GM21723 (cell line): ENCODE measurements around the gene ZNF248.

Experiments used
- ATAC-seq: cut with Tn5 transposase; IDR thresholded peaks from one replicate; pipeline ENCODE4 v1.9.1; 2021; ENCODE audit warnings: mild to moderate bottlenecking, moderate library complexity; ENCODE audit not compliant: unreplicated experiment

ZNF248 gene

DNA sequence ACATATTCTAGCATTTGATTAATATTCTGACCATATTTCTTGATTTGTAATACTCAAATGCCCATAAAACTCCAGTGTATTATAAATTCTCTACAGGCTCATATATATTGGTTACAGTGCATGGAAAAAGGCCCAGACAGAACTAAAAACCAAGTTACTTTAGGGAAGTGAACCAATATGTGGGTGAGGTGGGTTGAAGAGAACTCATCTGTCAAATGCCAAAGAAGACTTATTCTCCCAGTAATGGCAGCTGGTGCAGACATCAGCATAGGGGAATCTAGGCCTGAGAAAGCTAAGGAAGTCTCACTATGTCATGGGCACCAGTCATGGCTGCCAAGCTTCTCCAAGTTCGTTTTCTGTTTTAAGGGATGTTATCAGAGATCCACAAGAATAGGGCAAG is 30.6 kb downstream of the ZNF248 start:
- no peak for ATAC-seq

DNA sequence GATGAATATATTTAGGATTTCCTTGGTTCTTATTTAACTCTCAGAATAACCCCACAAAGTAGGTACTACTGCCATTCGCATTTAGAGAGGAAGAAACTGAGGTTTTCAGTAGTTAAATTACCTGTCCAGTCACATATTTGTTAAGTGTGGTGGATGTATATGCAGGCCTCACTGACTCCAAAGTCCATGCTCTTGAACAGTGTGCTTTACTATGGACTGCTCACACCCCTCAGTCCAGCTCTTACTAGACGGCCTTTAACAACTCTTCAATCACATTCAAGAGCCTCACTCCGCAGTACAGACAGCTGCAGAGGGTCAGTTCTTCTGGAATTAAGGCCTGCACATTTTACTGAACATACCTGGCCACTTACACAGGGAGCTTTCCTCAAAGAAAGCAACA is 36.2 kb downstream of the ZNF248 start:
- no peak for ATAC-seq

DNA sequence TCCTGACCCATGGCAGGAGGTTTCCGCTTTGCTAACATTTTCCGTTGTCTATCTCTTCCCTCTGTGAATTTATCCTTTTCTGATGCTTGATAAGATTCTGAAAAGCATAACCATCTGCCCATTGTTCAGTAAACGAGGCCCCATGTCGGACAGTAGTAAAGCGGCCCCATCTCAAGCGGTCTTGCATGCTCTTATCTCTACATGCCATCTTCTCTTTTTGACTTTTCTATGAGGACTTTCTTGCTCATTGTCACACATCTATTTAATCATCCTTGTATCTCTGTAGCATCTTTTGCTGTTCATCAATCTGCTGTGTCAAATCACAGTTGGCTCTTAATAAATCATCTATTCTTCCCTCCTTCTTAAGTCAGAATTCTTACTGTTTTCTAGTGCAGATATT is 37.6 kb downstream of the ZNF248 start:
- no peak for ATAC-seq

DNA sequence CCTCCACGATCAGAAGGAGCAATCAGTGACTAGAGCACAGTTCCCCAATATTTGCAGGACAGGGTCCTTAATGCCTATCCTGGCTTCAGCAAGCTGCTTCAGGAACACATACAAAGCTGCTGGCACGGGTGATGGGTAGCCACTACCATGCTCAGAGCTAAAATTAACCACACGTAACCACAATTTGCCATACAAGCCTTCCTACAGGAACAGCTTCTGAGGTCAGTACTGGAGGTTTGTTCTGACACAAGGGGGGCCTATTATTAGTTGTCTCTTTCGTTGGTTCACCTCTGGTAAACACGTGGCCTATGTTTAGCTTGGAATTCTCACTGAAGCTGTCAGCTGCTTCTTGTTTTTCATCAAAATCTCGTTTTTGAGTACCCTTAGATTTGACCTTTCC is 41.1 kb downstream of the ZNF248 start:
- ATAC-seq, result no peak

DNA sequence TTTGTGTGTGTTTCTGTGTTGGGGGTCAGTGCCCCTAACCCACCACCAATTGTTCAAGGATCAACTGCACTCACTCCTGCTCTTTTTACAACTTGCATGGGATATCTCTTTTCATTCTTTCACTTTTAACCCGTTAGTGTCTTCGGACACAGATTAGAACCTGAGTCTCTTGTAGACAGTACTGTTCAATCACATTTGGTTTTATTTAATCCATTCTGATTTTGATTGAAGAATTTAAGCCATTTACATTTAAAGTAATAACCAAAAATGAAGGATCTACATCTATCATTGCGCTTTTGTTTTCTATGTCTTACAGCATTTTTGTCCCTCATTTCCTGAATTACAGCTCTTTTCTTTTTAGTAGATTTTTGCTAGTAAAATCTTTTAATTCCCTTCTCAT is 43.6 kb downstream of the ZNF248 start:
- no peak for ATAC-seq

DNA sequence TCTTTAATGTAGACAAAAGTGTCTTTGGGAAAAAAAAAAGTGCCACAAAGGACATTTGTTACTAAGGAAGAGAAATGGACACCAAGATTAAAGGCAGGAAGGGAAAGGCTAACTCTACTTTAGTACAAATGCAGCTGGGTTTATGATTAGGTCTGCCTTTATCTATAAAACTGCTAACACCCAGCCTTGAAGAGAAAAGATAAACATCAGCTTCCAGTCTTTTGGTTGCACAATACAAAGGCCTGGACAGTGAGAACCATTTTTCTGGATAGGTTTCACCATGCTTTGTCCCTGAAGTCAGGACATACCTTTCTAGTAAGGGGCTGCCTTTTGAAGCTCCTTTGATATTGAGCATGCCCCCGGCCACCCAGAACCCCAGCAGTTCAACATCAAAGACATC is 45.1 kb downstream of the ZNF248 start:
- ATAC-seq, result no peak

DNA sequence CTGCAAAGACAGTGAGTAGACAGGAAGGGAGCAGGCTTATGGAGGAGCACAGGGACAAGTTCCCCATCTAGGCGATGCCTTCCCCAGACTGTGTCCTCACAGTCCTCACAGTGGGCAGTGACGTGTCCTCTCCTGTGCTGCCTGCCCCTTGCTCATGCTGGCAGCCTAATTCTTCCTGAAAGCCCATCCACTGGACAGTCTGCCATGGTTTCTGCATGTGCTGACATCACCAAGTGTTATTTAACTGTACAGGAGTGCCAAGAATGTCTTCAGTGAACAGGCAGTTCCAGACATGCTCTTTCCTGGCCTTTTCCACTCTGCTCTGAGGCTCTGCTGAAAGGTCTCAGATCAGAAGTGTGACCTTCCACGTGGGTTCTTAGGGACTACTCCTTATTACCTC is 54.1 kb downstream of the ZNF248 start:
- ATAC-seq, result no peak

DNA sequence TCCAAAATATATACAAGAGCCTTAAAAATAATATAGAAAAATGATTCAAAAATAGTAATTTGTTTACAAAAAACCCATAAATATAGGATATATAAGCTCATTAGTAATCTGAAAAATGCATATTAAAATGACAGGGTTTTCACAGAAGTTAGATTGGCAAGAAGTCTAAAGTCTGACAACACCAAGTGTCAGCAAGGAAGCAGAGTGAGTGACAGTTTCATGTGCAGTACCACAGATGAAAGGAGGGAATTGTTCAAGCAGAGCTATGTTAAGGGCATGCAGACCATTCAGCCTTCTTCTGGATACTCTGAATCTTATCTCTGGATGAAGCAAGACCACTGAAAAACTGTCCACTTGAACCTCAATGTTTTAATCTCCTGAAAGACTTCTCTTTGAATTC is 55.9 kb downstream of the ZNF248 start:
- no peak for ATAC-seq

DNA sequence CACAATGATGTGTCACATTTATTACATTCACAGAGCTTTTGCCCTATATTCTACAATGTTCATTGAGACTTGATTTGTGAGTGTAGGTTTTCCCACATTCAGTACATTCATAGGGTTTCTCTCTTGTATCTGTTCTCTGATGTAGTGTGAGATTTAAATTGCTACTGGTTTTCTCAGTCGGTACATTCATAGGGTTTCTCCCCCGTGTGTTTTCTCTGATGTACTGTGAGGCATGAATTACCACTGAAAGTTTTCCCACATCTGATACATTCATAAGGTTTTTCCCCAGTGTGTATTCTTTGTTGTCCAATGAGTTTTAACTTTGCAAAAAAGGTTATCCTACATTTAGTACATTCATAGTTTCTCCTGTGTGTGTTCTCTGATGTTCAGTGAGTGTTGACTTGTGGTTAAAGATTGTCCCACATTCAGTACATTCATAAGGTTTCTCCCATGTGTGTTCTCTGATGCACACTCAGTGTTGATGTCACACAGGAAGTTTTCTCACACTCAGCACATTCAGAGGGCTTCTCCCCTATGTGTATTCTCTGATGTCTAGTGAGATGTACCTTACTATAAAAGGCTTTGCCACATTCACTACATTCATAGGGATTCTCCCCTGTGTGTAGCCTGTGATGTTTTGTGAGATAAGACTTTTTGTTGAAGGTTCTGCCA is 63.0 kb downstream of the ZNF248 start:
- no peak for ATAC-seq

DNA sequence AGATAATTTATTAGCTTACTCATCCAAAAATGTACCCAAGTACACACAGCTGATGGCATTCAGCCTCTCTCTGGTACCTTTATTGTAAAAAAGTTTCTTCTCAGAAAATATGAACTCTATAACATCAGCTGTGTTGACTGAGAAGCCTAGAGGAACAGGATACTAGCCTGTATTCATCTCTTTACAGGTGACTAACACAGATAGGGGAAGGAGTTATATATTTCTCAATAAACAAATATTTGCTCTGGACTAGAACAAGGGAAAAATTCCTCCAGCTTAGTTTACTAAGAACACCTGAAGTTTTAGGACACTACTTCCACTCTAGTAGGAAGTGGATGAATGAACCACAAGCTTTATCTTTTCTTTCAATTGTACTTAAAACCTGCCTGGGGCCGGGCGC is 67.8 kb downstream of the ZNF248 start:
- ATAC-seq, result no peak

DNA sequence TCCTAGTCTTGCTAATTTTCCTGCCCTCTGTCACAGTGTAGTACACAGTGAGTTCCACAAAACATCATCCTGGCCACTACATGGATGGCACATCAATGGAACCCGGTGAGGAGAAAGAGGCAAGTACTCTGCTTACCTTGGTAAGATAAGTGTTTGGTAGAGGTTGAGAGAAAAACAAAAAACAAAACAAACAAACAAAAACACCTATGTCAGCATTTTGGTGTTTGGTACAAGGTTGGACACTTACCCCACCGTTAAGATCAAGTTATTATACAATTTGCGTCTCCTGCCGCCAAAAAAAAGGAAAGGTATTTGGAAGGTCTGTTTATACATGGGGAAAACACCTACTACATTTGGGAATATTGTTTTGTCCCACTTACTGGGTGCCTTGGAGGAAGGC is 72.7 kb downstream of the ZNF248 start:
- ATAC-seq, result no peak

DNA sequence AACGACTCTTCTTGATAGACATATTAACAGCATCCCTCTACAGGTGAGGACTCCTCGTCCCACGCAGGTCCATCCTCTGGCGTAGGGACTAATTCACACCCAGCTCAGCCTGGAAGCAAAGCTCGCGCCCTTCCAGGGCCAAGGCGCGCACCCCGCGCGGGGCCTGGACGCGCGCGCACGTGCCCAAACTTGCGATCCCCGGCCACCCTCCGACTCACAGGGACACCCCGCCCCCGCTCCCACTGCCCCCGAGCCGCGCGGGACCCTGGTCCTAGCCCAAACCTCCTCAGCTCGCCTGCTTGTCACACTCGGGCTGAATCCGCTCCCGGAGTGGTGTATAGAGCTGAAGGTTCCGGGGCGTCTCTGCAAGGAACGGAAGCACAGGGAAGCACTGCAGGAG is 76.9 kb downstream of the ZNF248 start:
- ATAC-seq, result no peak

DNA sequence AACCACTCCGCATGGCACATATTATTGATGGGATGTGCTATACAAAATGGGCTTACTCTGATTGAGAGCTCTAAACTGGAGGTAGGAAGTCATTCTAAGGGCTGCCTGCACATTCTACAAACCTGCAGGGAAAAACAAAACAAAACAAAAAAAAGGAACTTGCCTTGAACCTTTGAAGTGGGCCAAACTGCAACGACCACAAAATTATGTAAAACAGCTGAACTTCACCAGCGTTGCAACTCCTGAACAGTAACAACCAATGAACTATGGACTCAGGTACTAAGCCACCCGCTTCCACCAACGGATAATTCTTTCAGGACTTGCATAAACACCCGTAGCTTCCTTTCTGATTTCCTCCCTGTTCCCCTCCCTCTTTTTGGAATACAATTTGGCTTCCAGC is 80.4 kb downstream of the ZNF248 start:
- no peak for ATAC-seq

DNA sequence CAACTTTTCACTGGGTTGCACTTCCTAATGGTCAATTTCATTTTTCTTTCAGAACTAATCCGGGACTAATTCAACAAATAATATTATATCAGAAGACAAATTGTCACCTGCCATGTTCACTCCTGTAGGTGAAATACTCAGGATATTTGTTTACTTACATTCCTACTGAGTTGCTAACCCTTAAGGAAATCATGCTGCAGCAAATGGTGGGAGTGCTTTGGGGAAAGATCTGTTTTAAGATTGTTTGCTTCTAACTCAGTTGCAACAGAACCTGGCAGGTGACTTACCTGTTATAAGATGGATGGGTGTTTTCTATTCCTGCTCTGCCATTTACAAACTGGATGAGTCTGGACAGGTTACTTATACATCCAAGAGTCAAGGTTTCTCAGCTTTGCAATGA is 81.8 kb downstream of the ZNF248 start:
- ATAC-seq, result no peak

DNA sequence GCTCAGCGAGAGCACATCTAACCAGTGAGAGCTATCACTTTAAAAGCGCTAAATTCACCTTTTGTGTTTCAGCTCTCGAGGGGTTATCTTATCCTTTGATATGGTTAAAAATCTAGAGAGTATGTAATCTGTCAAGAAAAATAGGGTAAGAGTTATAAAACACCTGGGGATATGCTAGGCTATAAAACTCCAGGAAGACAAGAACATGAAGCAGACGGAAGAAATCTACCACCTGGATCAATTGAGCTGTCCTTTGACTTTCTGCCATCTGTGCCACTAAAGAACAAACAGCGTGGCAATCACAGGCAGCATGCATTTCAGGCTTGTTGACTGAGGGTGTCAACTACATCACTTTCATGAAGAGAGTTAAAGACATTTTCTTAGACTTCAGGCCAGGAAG is 83.1 kb downstream of the ZNF248 start:
- no peak for ATAC-seq

DNA sequence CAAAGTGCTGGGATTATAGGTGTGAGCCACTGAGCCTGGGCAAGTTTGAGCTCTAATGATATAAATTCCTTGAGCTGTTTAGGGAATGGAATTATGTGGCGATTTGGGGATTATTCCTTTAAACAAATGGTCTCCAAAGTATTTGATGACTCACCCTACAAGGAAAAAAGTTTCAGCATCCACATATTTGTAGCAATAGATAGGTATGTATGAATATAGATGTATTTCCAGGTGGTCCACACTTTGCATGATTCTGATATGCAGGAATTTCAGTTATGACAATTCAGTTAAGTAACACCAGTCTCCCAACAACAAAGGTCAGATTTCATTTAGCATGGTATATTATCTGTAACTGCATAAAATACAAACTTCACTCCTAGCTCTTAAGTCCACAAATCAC is 92.2 kb downstream of the ZNF248 start:
- ATAC-seq, result no peak

DNA sequence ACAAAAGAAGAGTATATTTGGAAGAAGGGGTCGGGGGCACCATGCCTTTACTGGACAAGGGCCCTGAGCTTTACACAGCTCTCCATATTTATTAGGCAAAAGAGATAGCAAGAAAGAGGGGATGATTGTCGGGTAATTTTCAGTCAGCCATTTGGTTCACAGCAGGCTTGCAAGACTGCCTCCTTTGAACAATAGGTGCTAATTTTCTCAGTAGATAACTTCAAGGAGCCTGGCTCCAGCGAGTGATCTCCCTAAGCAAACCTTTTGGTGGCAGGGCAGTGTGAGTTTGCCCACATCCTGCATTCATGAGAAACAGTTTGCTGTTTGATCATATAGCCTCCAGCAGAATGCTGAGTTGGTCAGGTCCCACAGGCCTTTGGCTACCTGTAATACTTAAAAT is 94.3 kb downstream of the ZNF248 start:
- ATAC-seq, result no peak

DNA sequence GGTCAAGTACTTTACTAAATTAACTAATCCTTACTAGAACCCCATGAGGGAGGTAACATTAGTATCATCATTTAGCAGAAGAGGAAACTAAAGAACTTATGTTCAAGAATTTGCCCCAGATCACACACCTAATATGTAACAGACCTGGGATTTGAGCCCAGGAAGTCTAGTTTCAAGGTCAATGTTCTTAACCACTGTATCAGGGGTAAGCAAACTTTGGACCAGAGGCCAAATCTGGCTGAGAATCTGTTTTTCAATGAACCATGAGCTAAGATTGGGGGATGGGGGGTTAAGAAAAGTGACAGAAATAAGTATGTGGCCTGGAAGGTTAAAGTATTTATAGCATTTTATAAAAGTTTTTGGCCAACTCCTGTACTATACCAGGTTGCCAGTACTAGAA is 95.1 kb downstream of the ZNF248 start:
- ATAC-seq, result no peak

DNA sequence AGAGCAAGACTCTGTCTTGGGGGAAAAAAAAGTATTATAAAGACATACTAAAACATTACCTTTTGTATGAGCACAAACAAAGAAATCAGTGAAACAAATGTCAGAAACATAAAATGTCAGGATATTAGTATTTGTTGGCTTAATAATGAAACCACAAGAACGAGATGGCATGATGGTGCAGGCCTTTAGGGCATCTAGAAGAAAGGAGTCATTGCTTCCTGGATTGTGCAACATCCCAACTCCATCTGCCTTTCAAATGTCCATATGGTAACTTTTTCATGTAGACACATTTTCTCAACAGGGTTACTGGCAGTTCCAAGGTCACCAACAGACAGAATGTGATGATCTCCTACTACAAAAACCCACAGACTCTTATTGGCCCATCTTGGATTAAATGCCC is 96.6 kb downstream of the ZNF248 start:
- ATAC-seq, result no peak

DNA sequence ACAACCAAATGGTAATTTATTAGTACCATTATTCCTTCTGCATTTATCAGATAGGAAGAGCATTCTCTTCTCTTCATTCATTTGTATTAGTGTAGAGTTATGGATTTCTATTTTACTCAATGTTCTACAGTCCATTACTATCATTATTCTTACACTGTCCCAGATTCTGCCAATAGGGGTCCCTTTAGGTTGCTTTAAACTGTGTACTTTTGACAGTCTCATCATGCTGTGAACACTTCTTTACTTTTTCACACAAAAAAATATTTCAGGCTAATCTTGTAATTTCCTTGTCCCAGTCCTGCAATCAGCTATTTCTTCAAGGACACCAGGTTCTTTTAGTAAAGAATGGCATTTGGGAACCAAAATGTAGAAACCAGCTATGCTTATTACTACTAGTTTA is 99.3 kb downstream of the ZNF248 start:
- ATAC-seq, result no peak

DNA sequence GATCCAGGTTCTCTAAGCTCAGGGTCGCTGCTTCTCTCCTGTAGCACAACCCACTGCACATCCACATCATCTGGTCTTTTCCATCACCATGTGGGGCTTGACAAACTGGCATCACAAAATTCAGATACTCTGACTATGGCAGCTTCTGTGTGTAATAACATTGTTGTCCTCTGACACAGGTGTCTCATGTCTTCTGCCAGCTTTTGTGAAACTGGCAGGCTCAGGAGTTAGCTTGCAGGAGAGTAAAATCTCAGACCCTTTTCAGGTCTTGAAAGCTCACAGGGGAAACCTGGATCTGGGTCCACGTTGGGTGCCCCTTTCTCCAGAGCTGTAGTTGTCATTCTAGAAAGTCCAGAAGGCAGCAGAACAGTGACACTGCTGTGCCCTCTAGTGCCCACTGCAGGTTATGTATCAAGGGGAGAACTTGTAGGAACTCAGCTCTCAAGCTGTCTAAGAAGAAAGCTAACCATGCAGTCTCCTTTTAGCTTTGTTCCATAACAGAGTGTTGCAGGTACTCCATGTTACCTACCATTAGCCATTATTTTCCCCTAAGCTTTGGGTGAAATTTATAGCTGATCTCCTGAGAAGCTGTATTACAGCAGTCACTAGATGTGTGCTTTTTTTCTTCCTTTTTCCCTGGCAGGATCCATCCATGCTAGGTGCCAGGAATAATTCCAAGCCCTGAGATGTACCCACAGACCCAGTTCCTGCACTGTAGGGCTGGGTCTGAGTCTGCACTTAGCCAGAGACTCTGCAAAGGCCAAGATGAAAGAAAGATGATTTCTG is 102.7 kb downstream of the ZNF248 start:
- no peak for ATAC-seq

DNA sequence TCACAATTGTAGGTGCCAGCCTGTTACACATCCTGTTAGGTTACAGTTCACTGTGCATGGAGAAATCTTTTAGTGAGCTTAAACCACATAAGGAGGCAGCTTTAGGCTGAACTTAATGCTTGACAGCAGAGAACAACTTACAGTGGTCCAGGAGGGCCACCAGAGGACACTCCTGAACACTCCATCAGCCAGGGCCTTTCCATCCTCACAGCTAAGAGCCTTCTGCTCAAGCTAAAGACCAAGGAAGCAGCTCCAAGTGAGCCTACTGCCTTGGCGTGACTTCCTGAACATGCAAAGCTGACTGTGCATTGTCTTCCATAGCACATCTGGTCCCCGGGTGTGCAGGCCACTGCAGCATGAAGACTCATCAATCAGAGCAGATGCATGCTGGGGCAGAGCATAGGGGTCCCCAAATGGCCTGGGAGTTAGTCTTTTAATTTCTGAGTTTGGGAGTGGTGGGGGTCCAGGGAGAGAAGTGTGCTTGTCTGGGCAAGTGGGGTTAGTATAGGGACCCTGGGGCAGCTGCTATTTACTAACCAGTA is 105.0 kb downstream of the ZNF248 start:
- ATAC-seq, result no peak

DNA sequence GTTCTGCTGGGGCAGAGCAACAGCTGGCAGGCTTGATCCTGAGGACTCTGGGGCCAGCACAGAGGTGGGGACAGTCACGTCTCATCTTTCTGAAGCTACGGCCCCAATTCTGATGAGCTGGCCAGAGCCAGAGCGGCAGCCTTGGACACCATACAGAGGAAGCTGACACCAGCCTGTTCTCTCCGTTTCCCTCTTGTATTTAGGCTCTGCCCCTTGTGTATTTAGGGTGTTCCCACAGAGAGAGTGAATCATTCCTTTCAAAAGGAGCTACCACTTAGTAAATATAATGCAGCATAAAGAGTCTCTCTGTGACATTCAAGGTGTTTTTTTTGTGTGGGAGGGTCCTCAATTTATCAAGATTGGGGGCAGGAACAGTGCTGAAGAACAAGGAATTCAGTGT is 109.2 kb downstream of the ZNF248 start:
- ATAC-seq, result no peak
